ENCODE measurements around the gene DENND2A.

Gene DENND2A

DNA sequence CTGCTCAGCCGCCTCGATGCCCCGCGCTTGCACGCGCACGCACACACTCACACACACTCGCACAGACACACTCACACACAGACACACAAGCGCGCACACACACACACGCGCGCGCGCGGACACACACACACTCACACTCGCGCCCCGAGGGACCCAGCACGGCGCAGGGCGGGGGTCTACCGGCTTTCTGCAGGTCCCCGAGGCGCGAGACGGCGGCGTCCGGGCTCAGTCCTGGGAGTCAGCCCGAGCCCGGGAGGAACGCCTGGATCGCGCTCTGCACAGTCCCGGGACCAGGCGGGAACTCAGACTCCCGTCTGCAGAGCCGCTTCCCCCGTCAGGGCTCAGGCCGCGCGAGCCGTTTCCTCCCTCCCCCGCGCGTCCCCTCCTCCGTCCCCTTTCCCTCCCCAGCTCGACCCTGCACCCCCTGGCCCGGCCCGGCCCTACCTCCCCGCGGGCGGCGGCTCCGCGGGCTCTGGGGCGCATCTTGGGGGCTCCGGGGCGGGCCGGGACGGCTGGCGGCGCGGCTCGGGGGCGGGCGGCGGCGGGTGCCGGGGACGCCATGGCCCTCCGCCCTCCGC lies 464 bp downstream of the DENND2A start:
- DNase-seq, result peak in 1 of 2 donors; percentile 56
- Histone ChIP-seq H3K79me2 (ENCODE audit: control insufficient read depth, insufficient read depth, low read length, poor library complexity) (peaks cover 5% of the 10 kb centered on the region), H3K4me1 (ENCODE audit: control insufficient read depth in 1 of 2, insufficient read depth in 2 of 2, low read length in 2 of 2) (peaks cover 26 to 31% of the 10 kb centered on the region in 2 experiments), H3K4me2 (ENCODE audit: low read length) (peak overlapping the region; percentile 84), H4K91ac (ENCODE audit: low read depth, low read length) (peak overlapping the region; percentile 95), H3K79me1 (ENCODE audit: low read length) (peaks cover 14% of the 10 kb centered on the region), H3K18ac (ENCODE audit: low read length) (peak overlapping the region; percentile 77), H2BK120ac (ENCODE audit: insufficient read depth, low read length, poor library complexity) (peak overlapping the region; percentile 48), H3K4ac (ENCODE audit: low read depth, low read length) (peak overlapping the region; percentile 88), H3K23ac (ENCODE audit: low read length) (no peak overlapping the region), H3K9me3 (ENCODE audit: insufficient read depth, low read depth, low read length) (peaks cover 3% of the 10 kb centered on the region), H3K27me3 (ENCODE audit: insufficient read depth, low read length) (no peaks in the 10 kb centered on the region), H3K36me3 (ENCODE audit: control insufficient read depth in 1 of 2, insufficient read depth in 2 of 2, low read length in 2 of 2) (peaks cover 0 to 1% of the 10 kb centered on the region in 2 experiments), H4K8ac (ENCODE audit: low read depth, low read length) (peak overlapping the region; percentile 40), H2BK5ac (ENCODE audit: low read depth, low read length, poor library complexity) (peak overlapping the region; percentile 21), H3K14ac (ENCODE audit: low read length) (peak overlapping the region; percentile 82), H2AFZ (ENCODE audit: insufficient read depth, low read length, poor library complexity) (peak overlapping the region; percentile 77), H4K12ac (ENCODE audit: low read depth, low read length) (peak overlapping the region; percentile 89), H2BK12ac (ENCODE audit: low read length) (peak overlapping the region; percentile 33), H3K4me3 (ENCODE audit: low read depth, low read length) (peak overlapping the region; percentile 82), H2AK5ac (ENCODE audit: low read length) (peak overlapping the region; percentile 60), H3K27ac (ENCODE audit: low read depth, low read length) (peak overlapping the region; percentile 38), H3K9ac (ENCODE audit: low read length) (peak overlapping the region; percentile 35)
- WGBS (ENCODE audit: extremely low coverage, insufficient coverage, insufficient read length), result no CpG with 5 or more reads among the region's 74 CpGs

GRCh38 chr7:140639366-140640053 lies 1.1 kb downstream of the DENND2A start:
- Histone ChIP-seq H3K79me2 (ENCODE audit: control insufficient read depth, insufficient read depth, low read length, poor library complexity) (peaks cover 5% of the 10 kb centered on the region), H3K27me3 (ENCODE audit: insufficient read depth, low read length) (no peaks in the 10 kb centered on the region), H3K27ac (ENCODE audit: low read depth, low read length) (no peak overlapping the region), H4K12ac (ENCODE audit: low read depth, low read length) (peak overlapping the region; percentile 89), H3K23ac (ENCODE audit: low read length) (no peak overlapping the region), H2BK5ac (ENCODE audit: low read depth, low read length, poor library complexity) (no peak overlapping the region), H3K4me3 (ENCODE audit: low read depth, low read length) (peak overlapping the region; percentile 82), H4K8ac (ENCODE audit: low read depth, low read length) (peak overlapping the region; percentile 40), H3K4ac (ENCODE audit: low read depth, low read length) (peak overlapping the region; percentile 88), H3K14ac (ENCODE audit: low read length) (peak overlapping the region; percentile 82), H2BK12ac (ENCODE audit: low read length) (peak overlapping the region; percentile 33), H3K4me2 (ENCODE audit: low read length) (peak overlapping the region; percentile 84), H3K18ac (ENCODE audit: low read length) (peak overlapping the region; percentile 77), H3K36me3 (ENCODE audit: control insufficient read depth in 1 of 2, insufficient read depth in 2 of 2, low read length in 2 of 2) (peaks cover 0 to 1% of the 10 kb centered on the region in 2 experiments), H3K9ac (ENCODE audit: low read length) (peak overlapping the region; percentile 34), H3K9me3 (ENCODE audit: insufficient read depth, low read depth, low read length) (peaks cover 3% of the 10 kb centered on the region), H2AFZ (ENCODE audit: insufficient read depth, low read length, poor library complexity) (peak overlapping the region; percentile 77), H3K79me1 (ENCODE audit: low read length) (peaks cover 14% of the 10 kb centered on the region), H2BK120ac (ENCODE audit: insufficient read depth, low read length, poor library complexity) (peak overlapping the region; percentile 48), H4K91ac (ENCODE audit: low read depth, low read length) (peak overlapping the region; percentile 95), H2AK5ac (ENCODE audit: low read length) (peak overlapping the region; percentile 60), H3K4me1 (ENCODE audit: control insufficient read depth in 1 of 2, insufficient read depth in 2 of 2, low read length in 2 of 2) (peaks cover 26 to 31% of the 10 kb centered on the region in 2 experiments)
- 100% methylated on average over 4 of the region's 15 CpGs for WGBS (ENCODE audit: extremely low coverage, insufficient coverage, insufficient read length)
- peak; percentile 47 to 67 for DNase-seq

GRCh38 chr7:140638173-140638791 lies 2.3 kb downstream of the DENND2A start:
- no CpG with 5 or more reads among the region's 6 CpGs for WGBS (ENCODE audit: extremely low coverage, insufficient coverage, insufficient read length)

GRCh38 chr7:140637400-140637799 lies 3.2 kb downstream of the DENND2A start:
- Histone ChIP-seq H3K36me3 (ENCODE audit: control insufficient read depth in 1 of 2, insufficient read depth in 2 of 2, low read length in 2 of 2) (peaks cover 0 to 1% of the 10 kb centered on the region in 2 experiments), H3K9ac (ENCODE audit: low read length) (no peak overlapping the region), H4K8ac (ENCODE audit: low read depth, low read length) (no peak overlapping the region), H2AFZ (ENCODE audit: insufficient read depth, low read length, poor library complexity) (no peak overlapping the region), H3K27ac (ENCODE audit: low read depth, low read length) (no peak overlapping the region), H4K91ac (ENCODE audit: low read depth, low read length) (no peak overlapping the region), H3K4me1 (ENCODE audit: control insufficient read depth in 1 of 2, insufficient read depth in 2 of 2, low read length in 2 of 2) (peaks cover 26 to 31% of the 10 kb centered on the region in 2 experiments), H2AK5ac (ENCODE audit: low read length) (no peak overlapping the region), H3K4me2 (ENCODE audit: low read length) (no peak overlapping the region), H3K4me3 (ENCODE audit: low read depth, low read length) (no peak overlapping the region), H3K79me2 (ENCODE audit: control insufficient read depth, insufficient read depth, low read length, poor library complexity) (peaks cover 5% of the 10 kb centered on the region), H3K9me3 (ENCODE audit: insufficient read depth, low read depth, low read length) (peaks cover 3% of the 10 kb centered on the region), H3K27me3 (ENCODE audit: insufficient read depth, low read length) (no peaks in the 10 kb centered on the region), H3K79me1 (ENCODE audit: low read length) (peaks cover 14% of the 10 kb centered on the region), H2BK120ac (ENCODE audit: insufficient read depth, low read length, poor library complexity) (no peak overlapping the region), H3K23ac (ENCODE audit: low read length) (peak overlapping the region; percentile 49), H3K18ac (ENCODE audit: low read length) (peak overlapping the region; percentile 1), H4K12ac (ENCODE audit: low read depth, low read length) (no peak overlapping the region), H3K14ac (ENCODE audit: low read length) (no peak overlapping the region), H2BK5ac (ENCODE audit: low read depth, low read length, poor library complexity) (no peak overlapping the region), H3K4ac (ENCODE audit: low read depth, low read length) (no peak overlapping the region), H2BK12ac (ENCODE audit: low read length) (no peak overlapping the region)
- no peak for DNase-seq
- WGBS (ENCODE audit: extremely low coverage, insufficient coverage, insufficient read length), result no CpG with 5 or more reads among the region's 3 CpGs

More at GRCh38 chr7:140638173-140638791, 2.3 kb downstream of the DENND2A start:
- no peak overlapping the region for H3K14ac ChIP-seq (ENCODE audit: low read length)
- no peak overlapping the region for H3K23ac ChIP-seq (ENCODE audit: low read length)
- H2BK120ac ChIP-seq (ENCODE audit: insufficient read depth, low read length, poor library complexity), result no peak overlapping the region
- no peak overlapping the region for H2AK5ac ChIP-seq (ENCODE audit: low read length)
- H2BK5ac ChIP-seq (ENCODE audit: low read depth, low read length, poor library complexity), result no peak overlapping the region
- H3K4me3 ChIP-seq (ENCODE audit: low read depth, low read length), result no peak overlapping the region
- H2AFZ ChIP-seq (ENCODE audit: insufficient read depth, low read length, poor library complexity), result no peak overlapping the region
- H4K8ac ChIP-seq (ENCODE audit: low read depth, low read length), result no peak overlapping the region
- peaks cover 14% of the 10 kb centered on the region for H3K79me1 ChIP-seq (ENCODE audit: low read length)
- H4K91ac ChIP-seq (ENCODE audit: low read depth, low read length), result peak overlapping the region; percentile 17
- H3K9ac ChIP-seq (ENCODE audit: low read length), result no peak overlapping the region
- peaks cover 3% of the 10 kb centered on the region for H3K9me3 ChIP-seq (ENCODE audit: insufficient read depth, low read depth, low read length)
- H3K36me3 ChIP-seq (ENCODE audit: control insufficient read depth in 1 of 2, insufficient read depth in 2 of 2, low read length in 2 of 2), result peaks cover 0 to 1% of the 10 kb centered on the region in 2 experiments
- no peaks in the 10 kb centered on the region for H3K27me3 ChIP-seq (ENCODE audit: insufficient read depth, low read length)
- H3K4ac ChIP-seq (ENCODE audit: low read depth, low read length), result no peak overlapping the region
- H3K18ac ChIP-seq (ENCODE audit: low read length), result no peak overlapping the region
- peaks cover 26 to 31% of the 10 kb centered on the region in 2 experiments for H3K4me1 ChIP-seq (ENCODE audit: control insufficient read depth in 1 of 2, insufficient read depth in 2 of 2, low read length in 2 of 2)
- H4K12ac ChIP-seq (ENCODE audit: low read depth, low read length), result no peak overlapping the region
- peak; percentile 90 to 93 for DNase-seq
- H3K4me2 ChIP-seq (ENCODE audit: low read length), result no peak overlapping the region
- no peak overlapping the region for H2BK12ac ChIP-seq (ENCODE audit: low read length)
- no peak overlapping the region for H3K27ac ChIP-seq (ENCODE audit: low read depth, low read length)
- H3K79me2 ChIP-seq (ENCODE audit: control insufficient read depth, insufficient read depth, low read length, poor library complexity), result peaks cover 5% of the 10 kb centered on the region
